ENCODE results near the gene TMEM245. TPM values are rescaled to one million over a fixed set of nuclear protein-coding genes. Genes with fewer than 3 reads are reported as not detected.

The TMEM245 gene
- total RNA-seq, 2 experiments from 2014 or later: 22.6 to 24.4 TPM

GRCh38 chr9:109072821-109073435, 46.8 kb downstream of the TMEM245 start:
- Histone ChIP-seq H3K27ac (ENCODE audit: low read depth in 1 of 2, low read length in 2 of 2) (no peak overlapping the region), H3K36me3 (ENCODE audit: insufficient read depth, low read length) (peaks cover 59% of the 10 kb centered on the region), H3K27me3 (ENCODE audit: control insufficient read depth in 1 of 2, insufficient read depth in 2 of 2, low read length in 2 of 2) (no peaks in the 10 kb centered on the region), H3K4me1 (ENCODE audit: insufficient read depth, low read length) (no peaks in the 10 kb centered on the region), H3K9me3 (ENCODE audit: control insufficient read depth in 1 of 2, insufficient read depth in 1 of 2, low read length in 2 of 2) (no peaks in the 10 kb centered on the region), H3K4me3 (ENCODE audit: low read length) (no peak overlapping the region)
- Mint-ChIP-seq H3K4me3 (no peak overlapping the region), H3K9me3 (no peaks in the 10 kb centered on the region), H3K27ac (no peak overlapping the region), H3K27me3 (no peaks in the 10 kb centered on the region), H3K4me1 (ENCODE audit: low read depth) (no peaks in the 10 kb centered on the region), H3K36me3 (ENCODE audit: low read depth) (peaks cover 62% of the 10 kb centered on the region)
- ChIA-PET CTCF (no interaction called here), POLR2A (interaction anchor here (1.7 kb wide), 1 partner anchor 47 kb away, joined by 8 read pairs; the partner anchor contains the start of gene TMEM245)
- no peak for TF ChIP-seq CTCF (IDR thresholded peaks at IDR 0.05)
- ATAC-seq (ENCODE audit: poor library complexity) (no peak), DNase-seq (no peak)
- intact Hi-C loops (cut with DNase I, micrococcal nuclease): loop anchor here in 1 of 2 experiments (5.0 kb wide), 1 partner anchor 44 kb away; the partner anchor contains the start of gene TMEM245

GRCh38 chr9:109072133-109072692, 47.5 kb downstream of the TMEM245 start:
- H3K9me3 ChIP-seq (ENCODE audit: control insufficient read depth in 1 of 2, insufficient read depth in 1 of 2, low read length in 2 of 2): no peaks in the 10 kb centered on the region
- H3K9me3 Mint-ChIP-seq: no peaks in the 10 kb centered on the region
- no peak overlapping the region for H3K4me3 ChIP-seq (ENCODE audit: low read length)
- H3K36me3 ChIP-seq (ENCODE audit: insufficient read depth, low read length): peaks cover 60% of the 10 kb centered on the region
- DNase-seq: no peak
- no peaks in the 10 kb centered on the region for H3K4me1 ChIP-seq (ENCODE audit: insufficient read depth, low read length)
- intact Hi-C loops (cut with DNase I, micrococcal nuclease): loop anchor here in 1 of 2 experiments (5.0 kb wide), 1 partner anchor 45 kb away; the partner anchor contains the start of gene TMEM245
- H3K4me3 Mint-ChIP-seq: no peak overlapping the region
- no peak overlapping the region for H3K27ac Mint-ChIP-seq
- no peak for ATAC-seq (ENCODE audit: poor library complexity)
- H3K27me3 ChIP-seq (ENCODE audit: control insufficient read depth in 1 of 2, insufficient read depth in 2 of 2, low read length in 2 of 2): no peaks in the 10 kb centered on the region
- peaks cover 54% of the 10 kb centered on the region for H3K36me3 Mint-ChIP-seq (ENCODE audit: low read depth)
- ChIA-PET CTCF (no interaction called here), POLR2A (no interaction called here)
- no peaks in the 10 kb centered on the region for H3K27me3 Mint-ChIP-seq
- H3K4me1 Mint-ChIP-seq (ENCODE audit: low read depth): no peaks in the 10 kb centered on the region
- TF ChIP-seq CTCF (IDR thresholded peaks at IDR 0.05): no peak
- H3K27ac ChIP-seq (ENCODE audit: low read depth in 1 of 2, low read length in 2 of 2): no peak overlapping the region

- no peak overlapping the region for H3K27ac ChIP-seq (ENCODE audit: low read depth in 1 of 2, low read length in 2 of 2)
- ATAC-seq (ENCODE audit: poor library complexity) (no peak), DNase-seq (no peak)
- no peak overlapping the region for H3K4me3 ChIP-seq (ENCODE audit: low read length)
- no peak overlapping the region for H3K4me3 Mint-ChIP-seq
- no peaks in the 10 kb centered on the region for H3K9me3 Mint-ChIP-seq
- H3K4me1 ChIP-seq (ENCODE audit: insufficient read depth, low read length): no peaks in the 10 kb centered on the region
- H3K9me3 ChIP-seq (ENCODE audit: control insufficient read depth in 1 of 2, insufficient read depth in 1 of 2, low read length in 2 of 2): no peaks in the 10 kb centered on the region
- no peaks in the 10 kb centered on the region for H3K27me3 Mint-ChIP-seq
- intact Hi-C loops (cut with DNase I, micrococcal nuclease): no loop called here
- H3K36me3 Mint-ChIP-seq (ENCODE audit: low read depth): peaks cover 41% of the 10 kb centered on the region
- ChIA-PET CTCF (no interaction called here), POLR2A (interaction anchor here (0.6 kb wide), 1 partner anchor 19 kb away, joined by 3 read pairs; no protein-coding TSS in a partner anchor)
- no peak for TF ChIP-seq CTCF (IDR thresholded peaks at IDR 0.05)
- H3K36me3 ChIP-seq (ENCODE audit: insufficient read depth, low read length): peaks cover 77% of the 10 kb centered on the region
- H3K4me1 Mint-ChIP-seq (ENCODE audit: low read depth): no peaks in the 10 kb centered on the region
- no peaks in the 10 kb centered on the region for H3K27me3 ChIP-seq (ENCODE audit: control insufficient read depth in 1 of 2, insufficient read depth in 2 of 2, low read length in 2 of 2)
- H3K27ac Mint-ChIP-seq: no peak overlapping the region
These were observed 51.0 kb downstream of the TMEM245 start for GRCh38 chr9:109068764-109069163.
